Measurements from ENCODE around the gene SMNDC1. TPM values are rescaled to one million over a fixed set of nuclear protein-coding genes. Genes with fewer than 3 reads are reported as not detected.
"Not testable (repeated sequence)": the region's sequence is repeated elsewhere in the genome, so short reads cannot be mapped to it uniquely, and the experiment has no call there.

SMNDC1 gene
- total and polyA plus RNA-seq, 5 donors, result 10.1 to 24.3 (median 22.4) TPM

- Histone ChIP-seq H3K9me3 (ENCODE audit: control insufficient read depth, low read length) (no peaks in the 10 kb centered on the region), H3K4me1 (ENCODE audit: control insufficient read depth, insufficient read depth, low read length) (peaks cover 1% of the 10 kb centered on the region), H3K4me3 (ENCODE audit: low read length) (no peak overlapping the region), H3K27me3 (ENCODE audit: control insufficient read depth, insufficient read depth) (no peaks in the 10 kb centered on the region), H3K27ac (ENCODE audit: low read length) (no peak overlapping the region)
- 28% methylated on average over 6 of the region's 6 CpGs for WGBS
- peak in 2 of 3 donors; percentile 26 to 29 for DNase-seq
- ATAC-seq, result peak; percentile 86 to 87
- intact Hi-C loops (cut with DNase I), result loop anchor here (2.0 to 10.0 kb wide), 8 partner anchors 55 to 395 kb away; partner anchors contain the start of gene MXI1 (in 2 of the 4)
These were observed 25.2 kb downstream of the SMNDC1 start for GRCh38 chr10:110279407-110279986.

GRCh38 chr10:110278562-110279406, 25.9 kb downstream of the SMNDC1 start:
- DNase-seq, result no peak
- no peaks in the 10 kb centered on the region for H3K27me3 ChIP-seq (ENCODE audit: control insufficient read depth, insufficient read depth)
- ATAC-seq, result no peak
- peak overlapping the region; percentile 68 for H3K27ac ChIP-seq (ENCODE audit: low read length)
- 62% methylated on average over 7 of the region's 7 CpGs for WGBS
- intact Hi-C loops (cut with DNase I), result loop anchor here (2.0 to 10.0 kb wide), 8 partner anchors 54 to 394 kb away; partner anchors contain the start of gene MXI1 (in 2 of the 4)
- H3K4me3 ChIP-seq (ENCODE audit: low read length), result no peak overlapping the region
- H3K4me1 ChIP-seq (ENCODE audit: control insufficient read depth, insufficient read depth, low read length), result peaks cover 3% of the 10 kb centered on the region
- no peaks in the 10 kb centered on the region for H3K9me3 ChIP-seq (ENCODE audit: control insufficient read depth, low read length)

GRCh38 chr10:110277591-110277990, 27.1 kb downstream of the SMNDC1 start:
- peaks cover 6% of the 10 kb centered on the region for H3K4me1 ChIP-seq (ENCODE audit: control insufficient read depth, insufficient read depth, low read length)
- ATAC-seq, result no peak
- WGBS, result 97% methylated on average over 2 of the region's 2 CpGs

GRCh38 chr10:110276603-110277002, 28.1 kb downstream of the SMNDC1 start:
- peaks cover 6% of the 10 kb centered on the region for H3K4me1 ChIP-seq (ENCODE audit: control insufficient read depth, insufficient read depth, low read length)
- H3K9me3 ChIP-seq (ENCODE audit: control insufficient read depth, low read length), result no peaks in the 10 kb centered on the region
- 97% methylated on average over 5 of the region's 5 CpGs for WGBS
- intact Hi-C loops (cut with DNase I), result loop anchor here (5.0 to 10.0 kb wide), 6 partner anchors 52 to 392 kb away; partner anchors contain the start of gene MXI1 (in 2 of the 4)
- no peaks in the 10 kb centered on the region for H3K27me3 ChIP-seq (ENCODE audit: control insufficient read depth, insufficient read depth)
- H3K4me3 ChIP-seq (ENCODE audit: low read length), result no peak overlapping the region
- H3K27ac ChIP-seq (ENCODE audit: low read length), result no peak overlapping the region
- no peak for ATAC-seq
- no peak for DNase-seq

More at GRCh38 chr10:110277591-110277990, 27.1 kb downstream of the SMNDC1 start:
- intact Hi-C loops (cut with DNase I), result loop anchor here (5.0 to 10.0 kb wide), 6 partner anchors 53 to 393 kb away; partner anchors contain the start of gene MXI1 (in 2 of the 4)
- Histone ChIP-seq H3K4me3 (ENCODE audit: low read length) (no peak overlapping the region), H3K9me3 (ENCODE audit: control insufficient read depth, low read length) (no peaks in the 10 kb centered on the region), H3K27ac (ENCODE audit: low read length) (no peak overlapping the region), H3K27me3 (ENCODE audit: control insufficient read depth, insufficient read depth) (no peaks in the 10 kb centered on the region)
- no peak for DNase-seq

- Histone ChIP-seq H3K27me3 (ENCODE audit: control insufficient read depth, insufficient read depth) (no peaks in the 10 kb centered on the region), H3K4me3 (ENCODE audit: low read length) (no peak overlapping the region), H3K9me3 (ENCODE audit: control insufficient read depth, low read length) (no peaks in the 10 kb centered on the region), H3K4me1 (ENCODE audit: control insufficient read depth, insufficient read depth, low read length) (peaks cover 8% of the 10 kb centered on the region), H3K27ac (ENCODE audit: low read length) (peak overlapping the region; percentile 90)
- intact Hi-C loops (cut with DNase I), result loop anchor here (5.0 to 10.0 kb wide), 6 partner anchors 50 to 390 kb away; partner anchors contain the start of gene MXI1 (in 2 of the 4)
- DNase-seq (no peak), ATAC-seq (no peak)
- 63% methylated on average over 2 of the region's 2 CpGs for WGBS
These were observed 29.5 kb downstream of the SMNDC1 start for GRCh38 chr10:110275128-110275729.

- intact Hi-C loops (cut with DNase I), result loop anchor here (5.0 to 10.0 kb wide), 7 partner anchors 47 to 390 kb away; partner anchors contain the start of gene MXI1 (in 3 of the 4)
- no peaks in the 10 kb centered on the region for H3K27me3 ChIP-seq (ENCODE audit: control insufficient read depth, insufficient read depth)
- no peak for ATAC-seq
- peak overlapping the region; percentile 90 for H3K27ac ChIP-seq (ENCODE audit: low read length)
- H3K4me1 ChIP-seq (ENCODE audit: control insufficient read depth, insufficient read depth, low read length), result peaks cover 8% of the 10 kb centered on the region
- WGBS, result 87% methylated on average over 6 of the region's 6 CpGs
- no peak for DNase-seq
- no peaks in the 10 kb centered on the region for H3K9me3 ChIP-seq (ENCODE audit: control insufficient read depth, low read length)
- no peak overlapping the region for H3K4me3 ChIP-seq (ENCODE audit: low read length)
These were observed 30.1 kb downstream of the SMNDC1 start for GRCh38 chr10:110274647-110275046.

- H3K9me3 ChIP-seq (ENCODE audit: control insufficient read depth, low read length), result no peaks in the 10 kb centered on the region
- H3K4me3 ChIP-seq (ENCODE audit: low read length), result peak overlapping the region; percentile 10
- H3K27me3 ChIP-seq (ENCODE audit: control insufficient read depth, insufficient read depth), result no peaks in the 10 kb centered on the region
- peak overlapping the region; percentile 90 for H3K27ac ChIP-seq (ENCODE audit: low read length)
- ATAC-seq (peak in 1 of 2 donors; percentile 40), DNase-seq (no peak)
- peaks cover 8% of the 10 kb centered on the region for H3K4me1 ChIP-seq (ENCODE audit: control insufficient read depth, insufficient read depth, low read length)
- intact Hi-C loops (cut with DNase I), result loop anchor here (5.0 to 10.0 kb wide), 5 partner anchors 47 to 389 kb away; partner anchors contain the start of gene MXI1 (in 2 of the 4)
These were observed 30.6 kb downstream of the SMNDC1 start for GRCh38 chr10:110274072-110274627.

- Histone ChIP-seq H3K27me3 (ENCODE audit: control insufficient read depth, insufficient read depth) (no peaks in the 10 kb centered on the region), H3K4me3 (ENCODE audit: low read length) (no peak overlapping the region), H3K27ac (ENCODE audit: low read length) (peak overlapping the region; percentile 90), H3K4me1 (ENCODE audit: control insufficient read depth, insufficient read depth, low read length) (peaks cover 8% of the 10 kb centered on the region), H3K9me3 (ENCODE audit: control insufficient read depth, low read length) (no peaks in the 10 kb centered on the region)
- peak; percentile 73 to 87 (median 75) for DNase-seq
- intact Hi-C loops (cut with DNase I), result loop anchor here (5.0 to 10.0 kb wide), 5 partner anchors 46 to 389 kb away; partner anchors contain the start of gene MXI1 (in 2 of the 4)
- peak; percentile 64 to 66 for ATAC-seq
- WGBS, result 34% methylated on average over 4 of the region's 4 CpGs
These were observed 31.2 kb downstream of the SMNDC1 start for GRCh38 chr10:110273474-110273873.

GRCh38 chr10:110272995-110273394, 31.7 kb downstream of the SMNDC1 start:
- not testable (repeated sequence) for H3K4me1 ChIP-seq (ENCODE audit: control insufficient read depth, insufficient read depth, low read length); H3K27me3 ChIP-seq (ENCODE audit: control insufficient read depth, insufficient read depth); H3K4me3 ChIP-seq (ENCODE audit: low read length); ATAC-seq; H3K27ac ChIP-seq (ENCODE audit: low read length); H3K9me3 ChIP-seq (ENCODE audit: control insufficient read depth, low read length)
- peak in 1 of 3 donors; percentile 34 for DNase-seq
- 89% methylated on average over 15 of the region's 15 CpGs for WGBS
- intact Hi-C loops (cut with DNase I), result loop anchor here (5.0 to 10.0 kb wide), 5 partner anchors 46 to 388 kb away; partner anchors contain the start of gene MXI1 (in 2 of the 4)
